ENCODE measurements around the gene LCNL1. TPM values are rescaled to one million over a fixed set of nuclear protein-coding genes. Genes with fewer than 3 reads are reported as not detected.

Gene LCNL1
- total and polyA plus RNA-seq, 4 donors = 0.01 to 0.08 TPM; not detected in 2

GRCh38 chr9:136955202-136955942, 27.4 kb upstream of the LCNL1 start (continued):
- TF ChIP-seq YY1 (IDR thresholded peaks at IDR 0.05) = no peak

- no peaks in the 10 kb centered on the region for H3K36me3 ChIP-seq (ENCODE audit: control insufficient read depth in 4 of 4, insufficient read depth in 3 of 4, low read depth in 1 of 4, low read length in 3 of 4)
- no peak for DNase-seq (ENCODE audit: low spot score)
- no peak overlapping the region for H3K9ac ChIP-seq (ENCODE audit: low read depth in 1 of 2, low read length in 2 of 2)
- no peak overlapping the region for H3K4me3 ChIP-seq (ENCODE audit: low read depth in 1 of 3, low read length in 3 of 3)
- H3K27me3 ChIP-seq (ENCODE audit: control insufficient read depth in 4 of 4, insufficient read depth in 4 of 4, low read length in 3 of 4) = no peaks in the 10 kb centered on the region
- no peak overlapping the region for H3K27ac ChIP-seq (ENCODE audit: low read depth in 1 of 2, low read length in 2 of 2)
- 96% methylated on average over 9 of the region's 9 CpGs for WGBS
- no peaks in the 10 kb centered on the region for H3K9me3 ChIP-seq (ENCODE audit: control insufficient read depth in 4 of 4, low read length in 3 of 4)
- peaks cover 0 to 2% (median 0%) of the 10 kb centered on the region in 4 donors for H3K4me1 ChIP-seq (ENCODE audit: control insufficient read depth in 4 of 4, insufficient read depth in 4 of 4, low read length in 3 of 4)
- TF ChIP-seq, protein P1, sequence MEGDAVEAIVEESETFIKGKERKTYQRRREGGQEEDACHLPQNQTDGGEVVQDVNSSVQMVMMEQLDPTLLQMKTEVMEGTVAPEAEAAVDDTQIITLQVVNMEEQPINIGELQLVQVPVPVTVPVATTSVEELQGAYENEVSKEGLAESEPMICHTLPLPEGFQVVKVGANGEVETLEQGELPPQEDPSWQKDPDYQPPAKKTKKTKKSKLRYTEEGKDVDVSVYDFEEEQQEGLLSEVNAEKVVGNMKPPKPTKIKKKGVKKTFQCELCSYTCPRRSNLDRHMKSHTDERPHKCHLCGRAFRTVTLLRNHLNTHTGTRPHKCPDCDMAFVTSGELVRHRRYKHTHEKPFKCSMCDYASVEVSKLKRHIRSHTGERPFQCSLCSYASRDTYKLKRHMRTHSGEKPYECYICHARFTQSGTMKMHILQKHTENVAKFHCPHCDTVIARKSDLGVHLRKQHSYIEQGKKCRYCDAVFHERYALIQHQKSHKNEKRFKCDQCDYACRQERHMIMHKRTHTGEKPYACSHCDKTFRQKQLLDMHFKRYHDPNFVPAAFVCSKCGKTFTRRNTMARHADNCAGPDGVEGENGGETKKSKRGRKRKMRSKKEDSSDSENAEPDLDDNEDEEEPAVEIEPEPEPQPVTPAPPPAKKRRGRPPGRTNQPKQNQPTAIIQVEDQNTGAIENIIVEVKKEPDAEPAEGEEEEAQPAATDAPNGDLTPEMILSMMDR (IDR thresholded peaks at IDR 0.05; ENCODE audit: low read depth, low read length, missing input control) = no peak
- TF ChIP-seq MAX (IDR thresholded peaks at IDR 0.05) = no peak
- TF ChIP-seq, protein P2, sequence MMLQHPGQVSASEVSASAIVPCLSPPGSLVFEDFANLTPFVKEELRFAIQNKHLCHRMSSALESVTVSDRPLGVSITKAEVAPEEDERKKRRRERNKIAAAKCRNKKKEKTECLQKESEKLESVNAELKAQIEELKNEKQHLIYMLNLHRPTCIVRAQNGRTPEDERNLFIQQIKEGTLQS (IDR thresholded peaks at IDR 0.05) = no peak
Observed at GRCh38 chr9:136955943-136956335, 26.9 kb upstream of the LCNL1 start.

GRCh38 chr9:136956604-136957003, 26.2 kb upstream of the LCNL1 start:
- no peaks in the 10 kb centered on the region for H3K9me3 ChIP-seq (ENCODE audit: control insufficient read depth in 4 of 4, low read length in 3 of 4)
- H3K4me1 ChIP-seq (ENCODE audit: control insufficient read depth in 4 of 4, insufficient read depth in 4 of 4, low read length in 3 of 4) = no peaks in the 10 kb centered on the region
- no peak overlapping the region for H3K27ac ChIP-seq (ENCODE audit: low read depth in 1 of 2, low read length in 2 of 2)
- no peak overlapping the region for H3K9ac ChIP-seq (ENCODE audit: low read depth in 1 of 2, low read length in 2 of 2)
- no peak for TF ChIP-seq SP1 (IDR thresholded peaks at IDR 0.05)
- no peak for TF ChIP-seq RAD21 (IDR thresholded peaks at IDR 0.05)
- no peak for TF ChIP-seq RXRA (IDR thresholded peaks at IDR 0.05)
- TF ChIP-seq FOXA2 (IDR thresholded peaks at IDR 0.05) = no peak
- TF ChIP-seq, protein P3, sequence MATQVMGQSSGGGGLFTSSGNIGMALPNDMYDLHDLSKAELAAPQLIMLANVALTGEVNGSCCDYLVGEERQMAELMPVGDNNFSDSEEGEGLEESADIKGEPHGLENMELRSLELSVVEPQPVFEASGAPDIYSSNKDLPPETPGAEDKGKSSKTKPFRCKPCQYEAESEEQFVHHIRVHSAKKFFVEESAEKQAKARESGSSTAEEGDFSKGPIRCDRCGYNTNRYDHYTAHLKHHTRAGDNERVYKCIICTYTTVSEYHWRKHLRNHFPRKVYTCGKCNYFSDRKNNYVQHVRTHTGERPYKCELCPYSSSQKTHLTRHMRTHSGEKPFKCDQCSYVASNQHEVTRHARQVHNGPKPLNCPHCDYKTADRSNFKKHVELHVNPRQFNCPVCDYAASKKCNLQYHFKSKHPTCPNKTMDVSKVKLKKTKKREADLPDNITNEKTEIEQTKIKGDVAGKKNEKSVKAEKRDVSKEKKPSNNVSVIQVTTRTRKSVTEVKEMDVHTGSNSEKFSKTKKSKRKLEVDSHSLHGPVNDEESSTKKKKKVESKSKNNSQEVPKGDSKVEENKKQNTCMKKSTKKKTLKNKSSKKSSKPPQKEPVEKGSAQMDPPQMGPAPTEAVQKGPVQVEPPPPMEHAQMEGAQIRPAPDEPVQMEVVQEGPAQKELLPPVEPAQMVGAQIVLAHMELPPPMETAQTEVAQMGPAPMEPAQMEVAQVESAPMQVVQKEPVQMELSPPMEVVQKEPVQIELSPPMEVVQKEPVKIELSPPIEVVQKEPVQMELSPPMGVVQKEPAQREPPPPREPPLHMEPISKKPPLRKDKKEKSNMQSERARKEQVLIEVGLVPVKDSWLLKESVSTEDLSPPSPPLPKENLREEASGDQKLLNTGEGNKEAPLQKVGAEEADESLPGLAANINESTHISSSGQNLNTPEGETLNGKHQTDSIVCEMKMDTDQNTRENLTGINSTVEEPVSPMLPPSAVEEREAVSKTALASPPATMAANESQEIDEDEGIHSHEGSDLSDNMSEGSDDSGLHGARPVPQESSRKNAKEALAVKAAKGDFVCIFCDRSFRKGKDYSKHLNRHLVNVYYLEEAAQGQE (IDR thresholded peaks at IDR 0.05) = no peak
- no peak for TF ChIP-seq HNF4G (IDR thresholded peaks at IDR 0.05)
- TF ChIP-seq MAX (IDR thresholded peaks at IDR 0.05) = no peak
- no peak for TF ChIP-seq NR2F2 (IDR thresholded peaks at IDR 0.05)
- no peak for TF ChIP-seq GABPA (IDR thresholded peaks at IDR 0.05 in 1 of 2, conservative IDR thresholded peaks at IDR 0.05 in 1 of 2)
- no peak for TF ChIP-seq HNF4A (conservative IDR thresholded peaks at IDR 0.05)
- H3K36me3 ChIP-seq (ENCODE audit: control insufficient read depth in 4 of 4, insufficient read depth in 3 of 4, low read depth in 1 of 4, low read length in 3 of 4) = no peaks in the 10 kb centered on the region
- H3K4me3 ChIP-seq (ENCODE audit: low read depth in 1 of 3, low read length in 3 of 3) = no peak overlapping the region
- 97% methylated on average over 4 of the region's 4 CpGs for WGBS
- H3K27me3 ChIP-seq (ENCODE audit: control insufficient read depth in 4 of 4, insufficient read depth in 4 of 4, low read length in 3 of 4) = no peaks in the 10 kb centered on the region
- no peak for DNase-seq (ENCODE audit: low spot score)
